LNCAP (cell line): ENCODE results near the gene MYO1G.

Source experiments
- CTCF ChIP-seq: fragments of 450-650 bp; IDR thresholded peaks from 2 replicates; pipeline ENCODE4 v1.5.1; 2017; ENCODE audit warnings: mild to moderate bottlenecking

Gene MYO1G

GRCh38 chr7:44986218-44987053 lies 7.6 kb upstream of the MYO1G start:
- TF ChIP-seq CTCF: no peak

GRCh38 chr7:44985900-44986217 lies 7.0 kb upstream of the MYO1G start:
- no peak for TF ChIP-seq CTCF

GRCh38 chr7:44985033-44985695 lies 6.3 kb upstream of the MYO1G start:
- TF ChIP-seq CTCF: no peak

GRCh38 chr7:44984478-44984758 lies 5.6 kb upstream of the MYO1G start:
- TF ChIP-seq CTCF: no peak

GRCh38 chr7:44983742-44984477 lies 5.1 kb upstream of the MYO1G start:
- no peak for TF ChIP-seq CTCF

- no peak for TF ChIP-seq CTCF
These were observed 4.2 kb upstream of the MYO1G start for GRCh38 chr7:44982970-44983369.

GRCh38 chr7:44982535-44982923 lies 3.7 kb upstream of the MYO1G start:
- no peak for TF ChIP-seq CTCF
